Mesendoderm (in vitro differentiated cells): ENCODE results near the gene MITF.

Experiments
- DNase-seq: peaks from one replicate; pipeline ENCODE4 v3.0.0; 2013
- H2AK5ac ChIP-seq: 2 replicates; pipeline ENCODE4 v1.6.1; 2013; ENCODE audit warnings: low read length, inconsistent platforms
- H2BK120ac ChIP-seq: 2 replicates; pipeline ENCODE4 v1.6.1; 2013; ENCODE audit warnings: low read depth, mild to moderate bottlenecking, low read length, moderate library complexity, mixed read lengths
- H2BK15ac ChIP-seq: replicated peaks from 2 replicates; pipeline ENCODE4 v1.6.1; 2013; ENCODE audit warnings: low read depth, mild to moderate bottlenecking, moderate library complexity
- H2BK5ac ChIP-seq: 2 replicates; pipeline ENCODE4 v1.6.1; 2013; ENCODE audit warnings: low read length, inconsistent platforms
- H3K18ac ChIP-seq: 2 replicates; pipeline ENCODE4 v1.6.1; 2013; ENCODE audit warnings: mild to moderate bottlenecking, low read length, mixed read lengths
- H3K23ac ChIP-seq: one replicate; pipeline ENCODE4 v1.6.1; 2013; ENCODE audit warnings: low read length
- H3K27ac ChIP-seq: 2 replicates; pipeline ENCODE4 v1.5.1; 2013; ENCODE audit warnings: low read depth, mild to moderate bottlenecking, inconsistent platforms, low read length, moderate library complexity
- H3K27me3 ChIP-seq: 2 replicates; pipeline ENCODE4 v1.6.1; 2013; ENCODE audit warnings: low read length, control low read depth, mild to moderate bottlenecking, inconsistent platforms; ENCODE audit not compliant: insufficient read depth, poor library complexity
- H3K36me3 ChIP-seq: 2 replicates; pipeline ENCODE4 v1.6.1; 2013; ENCODE audit warnings: low read length, inconsistent platforms; ENCODE audit not compliant: control insufficient read depth, insufficient read depth
- H3K4ac ChIP-seq: one replicate; pipeline ENCODE4 v1.6.1; 2013; ENCODE audit warnings: low read depth, mild to moderate bottlenecking, low read length, moderate library complexity
- H3K4me1 ChIP-seq: 2 replicates; pipeline ENCODE4 v1.6.1; 2013; ENCODE audit warnings: low read depth, low read length, inconsistent platforms; ENCODE audit not compliant: control insufficient read depth
- H3K4me2 ChIP-seq: 2 replicates; pipeline ENCODE4 v1.6.1; 2013; ENCODE audit warnings: low read length
- H3K4me3 ChIP-seq: 2 replicates; pipeline ENCODE4 v1.5.1; 2013; ENCODE audit warnings: mild to moderate bottlenecking, low read length
- H3K56ac ChIP-seq: one replicate; pipeline ENCODE4 v1.6.1; 2013; ENCODE audit warnings: low read length
- H3K79me1 ChIP-seq: 2 replicates; pipeline ENCODE4 v1.6.1; 2013; ENCODE audit warnings: low read length, inconsistent platforms
- H3K79me2 ChIP-seq: 2 replicates; pipeline ENCODE4 v1.6.1; 2013; ENCODE audit warnings: mild to moderate bottlenecking, low read length; ENCODE audit not compliant: control insufficient read depth, insufficient read depth
- H3K9ac ChIP-seq: 2 replicates; pipeline ENCODE4 v1.6.1; 2013; ENCODE audit warnings: low read length, inconsistent platforms
- H4K5ac ChIP-seq: one replicate; pipeline ENCODE4 v1.6.1; 2013; ENCODE audit warnings: low read length
- H4K8ac ChIP-seq: one replicate; pipeline ENCODE4 v1.6.1; 2013; ENCODE audit warnings: low read depth, mild to moderate bottlenecking, control low read depth, low read length, moderate library complexity
- WGBS: extraction: QIAGEN DNeasy Blood & Tissue Kit; methylation state at CpG from one replicate; pipeline ENCODE4 v1.1.7; 2013; ENCODE audit warnings: low lambda C conversion rate, missing lambda C conversion rate; ENCODE audit not compliant: insufficient coverage; ENCODE audit errors: extremely low coverage; 5-methylcytosine and 5-hydroxymethylcytosine counted together

Gene MITF

GRCh38 chr3:69741032-69741767, 1.9 kb downstream of the MITF start:
- Histone ChIP-seq H3K27me3 (no peaks in the 10 kb centered on the region), H3K56ac (no peak overlapping the region), H3K79me2 (no peaks in the 10 kb centered on the region), H3K4ac (no peak overlapping the region), H3K4me3 (no peak overlapping the region), H2BK5ac (no peak overlapping the region), H3K9ac (no peak overlapping the region), H4K5ac (no peak overlapping the region), H2AK5ac (no peak overlapping the region), H2BK120ac (no peak overlapping the region), H2BK15ac (no peak overlapping the region), H3K27ac (no peak overlapping the region), H3K18ac (no peak overlapping the region), H4K8ac (no peak overlapping the region), H3K4me1 (no peaks in the 10 kb centered on the region), H3K79me1 (no peaks in the 10 kb centered on the region), H3K23ac (no peak overlapping the region), H3K4me2 (no peak overlapping the region), H3K36me3 (no peaks in the 10 kb centered on the region)
- no CpG with 5 or more reads among the region's 13 CpGs for WGBS
- DNase-seq = no peak

- Histone ChIP-seq H3K36me3 (no peaks in the 10 kb centered on the region), H3K4ac (no peak overlapping the region), H4K5ac (no peak overlapping the region), H3K4me1 (no peaks in the 10 kb centered on the region), H4K8ac (no peak overlapping the region), H3K79me2 (no peaks in the 10 kb centered on the region), H2BK5ac (no peak overlapping the region), H3K4me3 (no peak overlapping the region), H3K9ac (no peak overlapping the region), H3K18ac (no peak overlapping the region), H3K27ac (no peak overlapping the region), H3K4me2 (no peak overlapping the region), H2BK15ac (no peak overlapping the region), H3K27me3 (no peaks in the 10 kb centered on the region), H2AK5ac (no peak overlapping the region), H3K79me1 (no peaks in the 10 kb centered on the region), H3K23ac (no peak overlapping the region), H3K56ac (no peak overlapping the region), H2BK120ac (no peak overlapping the region)
- DNase-seq = no peak
- no CpG with 5 or more reads among the region's 2 CpGs for WGBS
Observed at GRCh38 chr3:69742391-69742790, 3.1 kb downstream of the MITF start.

GRCh38 chr3:69743975-69744906, 5.0 kb downstream of the MITF start:
- Histone ChIP-seq H3K79me2 (no peaks in the 10 kb centered on the region), H3K36me3 (no peaks in the 10 kb centered on the region), H3K27ac (no peak overlapping the region), H3K4ac (no peak overlapping the region), H4K5ac (no peak overlapping the region), H3K4me3 (no peak overlapping the region), H3K23ac (no peak overlapping the region), H3K4me1 (no peaks in the 10 kb centered on the region), H2BK5ac (no peak overlapping the region), H2BK120ac (no peak overlapping the region), H2BK15ac (no peak overlapping the region), H3K9ac (no peak overlapping the region), H4K8ac (no peak overlapping the region), H3K4me2 (no peak overlapping the region), H3K79me1 (no peaks in the 10 kb centered on the region), H3K18ac (no peak overlapping the region), H3K27me3 (no peaks in the 10 kb centered on the region), H2AK5ac (no peak overlapping the region), H3K56ac (no peak overlapping the region)
- DNase-seq = no peak
- 100% methylated on average over 1 of the region's 8 CpGs for WGBS

GRCh38 chr3:69745505-69745904, 6.2 kb downstream of the MITF start:
- Histone ChIP-seq H3K4me1 (no peaks in the 10 kb centered on the region), H2BK120ac (no peak overlapping the region), H2BK15ac (no peak overlapping the region), H3K4me2 (no peak overlapping the region), H3K27ac (no peak overlapping the region), H4K5ac (no peak overlapping the region), H3K4me3 (no peak overlapping the region), H3K79me1 (no peaks in the 10 kb centered on the region), H3K23ac (no peak overlapping the region), H3K18ac (no peak overlapping the region), H3K56ac (no peak overlapping the region), H2BK5ac (no peak overlapping the region), H2AK5ac (no peak overlapping the region), H3K27me3 (no peaks in the 10 kb centered on the region), H4K8ac (no peak overlapping the region), H3K36me3 (no peaks in the 10 kb centered on the region), H3K79me2 (no peaks in the 10 kb centered on the region), H3K9ac (no peak overlapping the region), H3K4ac (no peak overlapping the region)
- no CpG with 5 or more reads among the region's 2 CpGs for WGBS
- no peak for DNase-seq

- H3K4me1 ChIP-seq = no peaks in the 10 kb centered on the region
- H3K23ac ChIP-seq = no peak overlapping the region
Observed at GRCh38 chr3:69746119-69746518, 6.9 kb downstream of the MITF start.

More at GRCh38 chr3:69746119-69746518, 6.9 kb downstream of the MITF start:
- Histone ChIP-seq H3K56ac (no peak overlapping the region), H3K36me3 (no peaks in the 10 kb centered on the region), H3K27ac (no peak overlapping the region), H2BK120ac (no peak overlapping the region), H3K79me1 (no peaks in the 10 kb centered on the region), H3K9ac (no peak overlapping the region), H3K4me2 (no peak overlapping the region), H2AK5ac (no peak overlapping the region), H4K5ac (no peak overlapping the region), H4K8ac (no peak overlapping the region), H3K4me3 (no peak overlapping the region), H2BK15ac (no peak overlapping the region), H3K18ac (no peak overlapping the region), H3K4ac (no peak overlapping the region), H3K27me3 (no peaks in the 10 kb centered on the region), H2BK5ac (no peak overlapping the region), H3K79me2 (no peaks in the 10 kb centered on the region)
- no CpG with 5 or more reads among the region's 2 CpGs for WGBS
- DNase-seq = no peak
